GM12873 (cell line): ENCODE data around the gene ZNRF4.

Experiments
- CTCF ChIP-seq: IDR thresholded peaks from 2 replicates; pipeline ENCODE4 v1.5.1; 2012; ENCODE audit warnings: low read depth, mild to moderate bottlenecking, moderate library complexity, low read length, control low read depth; ENCODE audit not compliant: insufficient read depth; ENCODE audit errors: missing control alignments

Gene ZNRF4

DNA sequence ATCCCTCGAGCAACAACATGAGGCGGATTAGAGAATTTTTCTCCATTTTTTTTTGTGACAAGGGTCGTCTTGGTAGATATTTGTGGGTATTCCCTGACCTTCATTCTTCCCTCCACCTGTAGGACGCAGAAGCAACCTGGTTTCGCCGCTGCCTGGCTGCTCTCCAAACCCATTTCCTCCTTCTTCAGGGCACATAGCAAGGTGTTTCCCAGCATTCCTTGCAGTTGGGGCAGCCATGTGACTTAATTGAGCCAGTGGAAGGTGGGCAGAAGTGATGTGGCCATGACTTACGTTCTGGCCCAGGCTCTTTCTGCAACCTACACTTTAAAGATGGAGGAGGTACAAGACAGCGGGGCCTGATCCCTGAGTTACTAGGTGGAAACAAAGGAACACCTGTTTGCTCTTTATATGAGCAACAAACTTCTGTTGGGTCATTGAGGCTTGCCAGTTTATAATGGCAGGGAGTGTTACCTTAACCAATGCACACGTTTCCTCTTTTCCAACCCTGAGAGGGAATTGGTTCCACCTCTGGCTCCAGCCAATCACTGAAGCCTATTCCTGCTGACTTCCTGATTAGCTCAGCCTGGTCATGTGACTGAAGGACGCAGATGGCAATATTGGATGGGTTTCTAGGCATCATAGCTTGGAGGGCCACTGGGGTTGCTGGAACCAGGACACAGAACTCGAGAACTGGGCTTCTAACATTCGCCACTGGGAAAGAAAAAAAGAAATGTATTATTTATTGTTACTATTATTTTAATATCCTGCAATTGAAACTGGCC is 30.8 kb upstream of the ZNRF4 start:
- no peak for TF ChIP-seq CTCF

DNA sequence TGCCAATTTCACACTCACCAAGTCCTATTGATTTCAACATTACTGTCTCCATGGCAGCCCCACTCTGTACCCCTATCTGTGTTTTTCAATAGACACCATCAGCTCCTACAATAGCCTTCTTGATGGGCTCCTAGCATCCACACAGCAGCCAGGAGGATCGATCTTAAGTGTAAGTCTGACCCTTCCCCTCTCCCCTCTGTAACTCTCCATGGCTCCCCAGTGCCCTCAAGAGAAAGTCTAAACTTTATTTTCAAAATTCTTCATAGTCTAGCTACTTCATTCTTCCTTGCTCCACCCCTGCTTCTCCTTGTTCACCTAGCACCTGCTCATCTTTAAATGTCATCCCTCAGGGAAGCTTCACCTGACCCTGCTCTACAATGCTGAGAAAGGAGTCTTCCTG is 30.0 kb upstream of the ZNRF4 start:
- TF ChIP-seq CTCF: no peak

GRCh38 chr19:5430237-5430636 is 25.0 kb upstream of the ZNRF4 start:
- no peak for TF ChIP-seq CTCF

- TF ChIP-seq CTCF: no peak
These were observed 22.5 kb upstream of the ZNRF4 start for GRCh38 chr19:5432687-5433086.

- TF ChIP-seq CTCF: no peak
These were observed 20.8 kb upstream of the ZNRF4 start for GRCh38 chr19:5434351-5434917.

DNA sequence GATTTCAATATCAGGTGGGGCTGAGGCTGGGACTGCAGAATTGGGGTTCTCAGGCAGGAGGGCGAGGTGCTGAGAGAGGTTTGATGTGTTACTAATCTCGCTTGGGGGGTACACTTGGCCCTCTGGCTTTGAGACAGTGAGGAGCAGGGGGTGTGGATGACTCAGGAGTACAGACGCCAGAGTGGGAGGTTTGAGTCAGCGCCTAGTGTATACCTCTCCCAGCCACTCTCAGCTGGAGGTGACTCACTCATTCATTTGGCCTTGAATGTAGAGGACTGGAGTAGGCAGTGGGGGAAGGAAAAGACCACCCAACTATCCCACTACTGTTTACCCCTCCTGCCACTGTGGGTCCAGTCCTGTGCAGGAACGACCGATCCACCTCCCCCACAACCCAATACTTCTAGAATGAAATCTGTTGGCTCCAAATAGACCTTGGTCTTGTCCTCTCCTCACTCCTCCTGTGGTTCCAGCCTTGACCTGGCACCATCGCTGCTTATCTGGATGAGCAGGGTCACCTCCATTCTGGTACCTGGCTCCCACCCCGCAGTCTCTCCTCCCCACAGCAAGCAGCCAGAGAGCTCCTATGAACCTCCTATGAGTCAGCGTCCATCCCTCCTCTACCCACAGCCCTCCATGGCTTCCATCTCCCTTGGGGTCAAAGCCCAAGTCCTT is 20.1 kb upstream of the ZNRF4 start:
- no peak for TF ChIP-seq CTCF

- TF ChIP-seq CTCF: no peak
These were observed 19.6 kb upstream of the ZNRF4 start for GRCh38 chr19:5435642-5436017.
